Progenitor cell of endocrine pancreas (in vitro differentiated cells): ENCODE data around the gene TMC1. TPM values are rescaled to one million over a fixed set of nuclear protein-coding genes. Genes with fewer than 3 reads are reported as not detected.

Source experiments
- DNase-seq: peaks from one replicate; pipeline ENCODE4 v3.0.0; 2021; ENCODE audit warnings: low spot score; ENCODE audit not compliant: unreplicated experiment
- H3K27ac Mint-ChIP-seq: 2 replicates; pipeline ENCODE4 v1.8.0; 2021; ENCODE audit warnings: mild to moderate bottlenecking, moderate library complexity, mixed read lengths
- H3K27me3 Mint-ChIP-seq: 2 replicates; pipeline ENCODE4 v1.8.0; 2021; ENCODE audit warnings: mixed read lengths
- H3K36me3 Mint-ChIP-seq: 2 replicates; pipeline ENCODE4 v1.8.0; 2022; ENCODE audit warnings: mixed read lengths; ENCODE audit not compliant: insufficient read depth
- H3K4me1 Mint-ChIP-seq: 2 replicates; pipeline ENCODE4 v1.8.0; 2021; ENCODE audit warnings: low read depth, mixed read lengths
- H3K4me3 Mint-ChIP-seq: 2 replicates; pipeline ENCODE4 v1.8.0; 2021; ENCODE audit warnings: low read depth, mild to moderate bottlenecking, moderate library complexity, mixed read lengths
- H3K9me3 Mint-ChIP-seq: 2 replicates; pipeline ENCODE4 v1.8.0; 2021; ENCODE audit warnings: low read depth, mixed read lengths
- CTCF ChIP-seq: fragments of 200-600 bp; sonication (generic); IDR thresholded peaks from one replicate; pipeline ENCODE4 v1.5.0; 2021; ENCODE audit warnings: antibody characterized with exemption, mild to moderate bottlenecking; ENCODE audit not compliant: unreplicated experiment
- total RNA-seq: library from RNA; stranded (reverse); gene quantifications from 2 replicates; pipeline ENCODE4 v1.2.1, GENCODE V29; 2021

The TMC1 gene
- total RNA-seq, 1 donor from 2014 or later, result not detected

- H3K27me3 Mint-ChIP-seq, result no peaks in the 10 kb centered on the region
- DNase-seq, result no peak
- no peak overlapping the region for H3K4me3 Mint-ChIP-seq
- no peaks in the 10 kb centered on the region for H3K36me3 Mint-ChIP-seq
- no peak overlapping the region for H3K27ac Mint-ChIP-seq
- no peaks in the 10 kb centered on the region for H3K9me3 Mint-ChIP-seq
- TF ChIP-seq CTCF, result no peak
- H3K4me1 Mint-ChIP-seq, result peaks cover 5% of the 10 kb centered on the region
These were observed 29.9 kb downstream of the TMC1 start for GRCh38 chr9:72551306-72551705.

- no peaks in the 10 kb centered on the region for H3K9me3 Mint-ChIP-seq
- no peaks in the 10 kb centered on the region for H3K36me3 Mint-ChIP-seq
- no peak for DNase-seq
- H3K4me1 Mint-ChIP-seq, result peaks cover 7% of the 10 kb centered on the region
- no peak overlapping the region for H3K27ac Mint-ChIP-seq
- no peaks in the 10 kb centered on the region for H3K27me3 Mint-ChIP-seq
- no peak overlapping the region for H3K4me3 Mint-ChIP-seq
- TF ChIP-seq CTCF, result no peak
These were observed 30.9 kb downstream of the TMC1 start for GRCh38 chr9:72552356-72552755.

GRCh38 chr9:72554221-72554641 lies 32.8 kb downstream of the TMC1 start:
- Mint-ChIP-seq H3K9me3 (no peaks in the 10 kb centered on the region), H3K36me3 (no peaks in the 10 kb centered on the region), H3K4me3 (no peak overlapping the region), H3K27ac (peak overlapping the region; percentile 2), H3K27me3 (no peaks in the 10 kb centered on the region), H3K4me1 (peaks cover 16% of the 10 kb centered on the region)
- no peak for TF ChIP-seq CTCF
- no peak for DNase-seq

- no peak overlapping the region for H3K4me3 Mint-ChIP-seq
- H3K9me3 Mint-ChIP-seq, result no peaks in the 10 kb centered on the region
- H3K4me1 Mint-ChIP-seq, result peaks cover 16% of the 10 kb centered on the region
- no peaks in the 10 kb centered on the region for H3K36me3 Mint-ChIP-seq
- DNase-seq, result no peak
- TF ChIP-seq CTCF, result no peak
- H3K27me3 Mint-ChIP-seq, result no peaks in the 10 kb centered on the region
- peak overlapping the region; percentile 26 for H3K27ac Mint-ChIP-seq
These were observed 36.1 kb downstream of the TMC1 start for GRCh38 chr9:72557549-72557948.

GRCh38 chr9:72560086-72560485 lies 38.7 kb downstream of the TMC1 start:
- Mint-ChIP-seq H3K27me3 (no peaks in the 10 kb centered on the region), H3K27ac (no peak overlapping the region), H3K4me1 (peaks cover 11% of the 10 kb centered on the region), H3K36me3 (no peaks in the 10 kb centered on the region), H3K4me3 (no peak overlapping the region), H3K9me3 (peaks cover 6% of the 10 kb centered on the region)
- no peak for TF ChIP-seq CTCF
- no peak for DNase-seq
